ENCODE data around the gene DEF6.
"Not testable (repeated sequence)": the region's sequence is repeated elsewhere in the genome, so short reads cannot be mapped to it uniquely, and the experiment has no call there.

The DEF6 gene

GRCh38 chr6:35282472-35282871 is 15.1 kb upstream of the DEF6 start:
- no peak for DNase-seq (ENCODE audit: low read depth)

GRCh38 chr6:35283361-35283760 is 14.3 kb upstream of the DEF6 start:
- no peak for DNase-seq (ENCODE audit: low read depth)

GRCh38 chr6:35287671-35288396 is 9.8 kb upstream of the DEF6 start:
- no peak for DNase-seq (ENCODE audit: low read depth)

- DNase-seq (ENCODE audit: low read depth): no peak
These were observed 8.8 kb upstream of the DEF6 start for GRCh38 chr6:35288834-35289233.

GRCh38 chr6:35291491-35291890 is 6.1 kb upstream of the DEF6 start:
- DNase-seq (ENCODE audit: low read depth): no peak

GRCh38 chr6:35292494-35292893 is 5.1 kb upstream of the DEF6 start:
- no peak for DNase-seq (ENCODE audit: low read depth)

GRCh38 chr6:35293681-35294080 is 3.9 kb upstream of the DEF6 start:
- no peak for DNase-seq (ENCODE audit: low read depth)

- DNase-seq (ENCODE audit: low read depth): no peak
These were observed 3.2 kb upstream of the DEF6 start for GRCh38 chr6:35294308-35294945.

GRCh38 chr6:35295036-35295435 is 2.6 kb upstream of the DEF6 start:
- no peak for DNase-seq (ENCODE audit: low read depth)

GRCh38 chr6:35295521-35296315 is 1.9 kb upstream of the DEF6 start:
- no peak for DNase-seq (ENCODE audit: low read depth)

- no peak for DNase-seq (ENCODE audit: low read depth)
These were observed 552 bp upstream of the DEF6 start for GRCh38 chr6:35296931-35297600.

GRCh38 chr6:35298625-35299140 is 1.1 kb downstream of the DEF6 start:
- no peak for DNase-seq (ENCODE audit: low read depth)

GRCh38 chr6:35299674-35300073 is 2.1 kb downstream of the DEF6 start:
- no peak for DNase-seq (ENCODE audit: low read depth)

- no peak for DNase-seq (ENCODE audit: low read depth)
These were observed 3.2 kb downstream of the DEF6 start for GRCh38 chr6:35300848-35301247.

- DNase-seq (ENCODE audit: low read depth): no peak
These were observed 5.1 kb downstream of the DEF6 start for GRCh38 chr6:35302604-35303241.

GRCh38 chr6:35304299-35304698 is 6.7 kb downstream of the DEF6 start:
- no peak for DNase-seq (ENCODE audit: low read depth)

- DNase-seq (ENCODE audit: low read depth): no peak
These were observed 7.5 kb downstream of the DEF6 start for GRCh38 chr6:35305117-35305516.

- not testable (repeated sequence) for DNase-seq (ENCODE audit: low read depth)
These were observed 9.5 kb downstream of the DEF6 start for GRCh38 chr6:35307138-35307537.

- not testable (repeated sequence) for DNase-seq (ENCODE audit: low read depth)
These were observed 10.9 kb downstream of the DEF6 start for GRCh38 chr6:35308543-35308942.

GRCh38 chr6:35309611-35310264 is 12.1 kb downstream of the DEF6 start:
- DNase-seq (ENCODE audit: low read depth): no peak

GRCh38 chr6:35310265-35310831 is 12.7 kb downstream of the DEF6 start:
- DNase-seq (ENCODE audit: low read depth): no peak
